Stimulated activated CD8-positive, alpha-beta memory T cell treated with anti-CD3 and anti-CD28 coated beads, Interleukin-7, amount 100 ng/mL, for 24 hours (primary cell): ENCODE results near the gene PNCK.
"Not testable (repeated sequence)": the region's sequence is repeated elsewhere in the genome, so short reads cannot be mapped to it uniquely, and the experiment has no call there.

Experiments used
- DNase-seq: peaks from one replicate; pipeline ENCODE4 v3.0.0-alpha.2; 2020; ENCODE audit warnings: low read depth

Gene PNCK

GRCh38 chrX:153685751-153686696, 12.4 kb upstream of the PNCK start:
- no peak for DNase-seq

GRCh38 chrX:153685156-153685536, 11.5 kb upstream of the PNCK start:
- no peak for DNase-seq

- DNase-seq = no peak
Measured at GRCh38 chrX:153684467-153685155, 11.0 kb upstream of the PNCK start.

- not testable (repeated sequence) for DNase-seq
Measured at GRCh38 chrX:153683486-153683885, 9.9 kb upstream of the PNCK start.

- no peak for DNase-seq
Measured at GRCh38 chrX:153681175-153681574, 7.6 kb upstream of the PNCK start.

- DNase-seq = no peak
Measured at GRCh38 chrX:153674219-153674851, 722 bp upstream of the PNCK start.

GRCh38 chrX:153672531-153673427, 834 bp downstream of the PNCK start:
- no peak for DNase-seq

- no peak for DNase-seq
Measured at GRCh38 chrX:153671589-153672530, 1.8 kb downstream of the PNCK start.

GRCh38 chrX:153670748-153671588, 2.6 kb downstream of the PNCK start:
- no peak for DNase-seq

- DNase-seq = no peak
Measured at GRCh38 chrX:153669901-153670731, 3.5 kb downstream of the PNCK start.

GRCh38 chrX:153669174-153669890, 4.3 kb downstream of the PNCK start:
- no peak for DNase-seq

GRCh38 chrX:153668423-153669173, 5.0 kb downstream of the PNCK start:
- no peak for DNase-seq

GRCh38 chrX:153667956-153668396, 5.6 kb downstream of the PNCK start:
- peak; percentile 68 for DNase-seq

GRCh38 chrX:153667281-153667955, 6.2 kb downstream of the PNCK start:
- no peak for DNase-seq

GRCh38 chrX:153665726-153666306, 7.8 kb downstream of the PNCK start:
- DNase-seq = no peak

- no peak for DNase-seq
Measured at GRCh38 chrX:153662266-153662665, 11.3 kb downstream of the PNCK start.
